ENCODE data around the gene ZNF639. TPM values are rescaled to one million over a fixed set of nuclear protein-coding genes. Genes with fewer than 3 reads are reported as not detected.

Gene ZNF639
- total RNA-seq, 1 experiment from 2014 or later: 47.5 TPM

GRCh38 chr3:179330438-179330837 is 7.6 kb downstream of the ZNF639 start (continued):
- TF ChIP-seq, protein P1, sequence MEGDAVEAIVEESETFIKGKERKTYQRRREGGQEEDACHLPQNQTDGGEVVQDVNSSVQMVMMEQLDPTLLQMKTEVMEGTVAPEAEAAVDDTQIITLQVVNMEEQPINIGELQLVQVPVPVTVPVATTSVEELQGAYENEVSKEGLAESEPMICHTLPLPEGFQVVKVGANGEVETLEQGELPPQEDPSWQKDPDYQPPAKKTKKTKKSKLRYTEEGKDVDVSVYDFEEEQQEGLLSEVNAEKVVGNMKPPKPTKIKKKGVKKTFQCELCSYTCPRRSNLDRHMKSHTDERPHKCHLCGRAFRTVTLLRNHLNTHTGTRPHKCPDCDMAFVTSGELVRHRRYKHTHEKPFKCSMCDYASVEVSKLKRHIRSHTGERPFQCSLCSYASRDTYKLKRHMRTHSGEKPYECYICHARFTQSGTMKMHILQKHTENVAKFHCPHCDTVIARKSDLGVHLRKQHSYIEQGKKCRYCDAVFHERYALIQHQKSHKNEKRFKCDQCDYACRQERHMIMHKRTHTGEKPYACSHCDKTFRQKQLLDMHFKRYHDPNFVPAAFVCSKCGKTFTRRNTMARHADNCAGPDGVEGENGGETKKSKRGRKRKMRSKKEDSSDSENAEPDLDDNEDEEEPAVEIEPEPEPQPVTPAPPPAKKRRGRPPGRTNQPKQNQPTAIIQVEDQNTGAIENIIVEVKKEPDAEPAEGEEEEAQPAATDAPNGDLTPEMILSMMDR (IDR thresholded peaks at IDR 0.05 in 2 of 3, conservative IDR thresholded peaks at IDR 0.05 in 1 of 3; ENCODE audit: borderline replicate concordance in 1 of 3, insufficient read depth in 1 of 3, low read depth in 2 of 3, low read length in 2 of 3): no peak
- TF ChIP-seq YY1 (IDR thresholded peaks at IDR 0.05; ENCODE audit: extremely low read depth, insufficient replicate concordance, low read depth, low read length): no peak
- TF ChIP-seq POLR2A (IDR thresholded peaks at IDR 0.05; ENCODE audit: borderline replicate concordance, extremely low read depth, insufficient read depth, insufficient read length): no peak

GRCh38 chr3:179332240-179332639 is 9.4 kb downstream of the ZNF639 start:
- H3K4me3 ChIP-seq (replicated peaks in 1 of 2; ENCODE audit: low read depth in 1 of 2, low read length in 2 of 2): no peak overlapping the region
- ATAC-seq (no peak), DNase-seq (ENCODE audit: low read depth, low spot score) (no peak)
- H3K36me3 ChIP-seq (ENCODE audit: control insufficient read depth in 1 of 2, insufficient read depth in 2 of 2, low read length in 2 of 2): peaks cover 51 to 64% of the 10 kb centered on the region in 2 experiments
- H2AFZ ChIP-seq (ENCODE audit: low read depth, low read length, poor library complexity, severe bottlenecking): no peak overlapping the region
- CTCF ChIA-PET: no interaction called here
- BruUV-seq (replicated peaks): no TSS peak
- intact Hi-C loops (cut with micrococcal nuclease): no loop called here
- H4K20me1 ChIP-seq (ENCODE audit: insufficient read depth): peaks cover 10% of the 10 kb centered on the region; the same call in 1 of the 2 replicates
- no peaks in the 10 kb centered on the region for H3K4me1 ChIP-seq (ENCODE audit: control insufficient read depth in 1 of 2, insufficient read depth in 2 of 2, low read length in 2 of 2)
- H3K27me3 ChIP-seq (ENCODE audit: insufficient read depth, low read length): no peaks in the 10 kb centered on the region
- RAD21 ChIA-PET (ENCODE audit: low non-redundant PET in 1 of 2, low total read pairs in 2 of 2, uncharacterized antibody in 2 of 2, unreplicated experiment in 2 of 2): no interaction called here
- TF ChIP-seq ATF3 (IDR thresholded peaks at IDR 0.05): no peak
- no peak for TF ChIP-seq EGR1 (IDR thresholded peaks at IDR 0.05; ENCODE audit: low read depth)
- TF ChIP-seq RAD21 (IDR thresholded peaks at IDR 0.05; ENCODE audit: low read depth): no peak
- TF ChIP-seq JUND (IDR thresholded peaks at IDR 0.05): no peak
- TF ChIP-seq, protein P2, sequence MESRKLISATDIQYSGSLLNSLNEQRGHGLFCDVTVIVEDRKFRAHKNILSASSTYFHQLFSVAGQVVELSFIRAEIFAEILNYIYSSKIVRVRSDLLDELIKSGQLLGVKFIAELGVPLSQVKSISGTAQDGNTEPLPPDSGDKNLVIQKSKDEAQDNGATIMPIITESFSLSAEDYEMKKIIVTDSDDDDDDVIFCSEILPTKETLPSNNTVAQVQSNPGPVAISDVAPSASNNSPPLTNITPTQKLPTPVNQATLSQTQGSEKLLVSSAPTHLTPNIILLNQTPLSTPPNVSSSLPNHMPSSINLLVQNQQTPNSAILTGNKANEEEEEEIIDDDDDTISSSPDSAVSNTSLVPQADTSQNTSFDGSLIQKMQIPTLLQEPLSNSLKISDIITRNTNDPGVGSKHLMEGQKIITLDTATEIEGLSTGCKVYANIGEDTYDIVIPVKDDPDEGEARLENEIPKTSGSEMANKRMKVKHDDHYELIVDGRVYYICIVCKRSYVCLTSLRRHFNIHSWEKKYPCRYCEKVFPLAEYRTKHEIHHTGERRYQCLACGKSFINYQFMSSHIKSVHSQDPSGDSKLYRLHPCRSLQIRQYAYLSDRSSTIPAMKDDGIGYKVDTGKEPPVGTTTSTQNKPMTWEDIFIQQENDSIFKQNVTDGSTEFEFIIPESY (IDR thresholded peaks at IDR 0.05; ENCODE audit: extremely low read depth, insufficient replicate concordance, low read length): no peak
- no peak for TF ChIP-seq CEBPB (IDR thresholded peaks at IDR 0.05; ENCODE audit: low read depth)
- no peak for TF ChIP-seq SIN3A (IDR thresholded peaks at IDR 0.05; ENCODE audit: low read depth)
- no peak for TF ChIP-seq EZH2 (IDR thresholded peaks at IDR 0.05)
- no peak for TF ChIP-seq YY1 (IDR thresholded peaks at IDR 0.05; ENCODE audit: extremely low read depth, insufficient replicate concordance, low read depth, low read length)
- H3K9me2 ChIP-seq (ENCODE audit: insufficient read depth): no peaks in the 10 kb centered on the region
- no peak overlapping the region for H3K27ac ChIP-seq (ENCODE audit: low read depth, low read length)
- POLR2A ChIA-PET: no interaction called here
- H3K79me2 ChIP-seq (ENCODE audit: insufficient read depth, low read length): peaks cover 50% of the 10 kb centered on the region
- H3K9me3 ChIP-seq (ENCODE audit: control insufficient read depth in 1 of 2, insufficient read depth in 1 of 2, low read depth in 1 of 2, low read length in 2 of 2): no peaks in the 10 kb centered on the region
- no peak overlapping the region for H3K4me2 ChIP-seq (ENCODE audit: low read length)
- H3K9ac ChIP-seq (ENCODE audit: low read length): no peak overlapping the region
